Central memory CD4-positive, alpha-beta T cell (primary cell): ENCODE measurements around the gene FOXL1.

Experiments
- DNase-seq: peaks from one replicate; pipeline ENCODE4 v3.0.0; 2022

FOXL1 gene

GRCh38 chr16:86568677-86569623, 9.4 kb upstream of the FOXL1 start:
- DNase-seq = no peak

GRCh38 chr16:86569701-86570447, 8.5 kb upstream of the FOXL1 start:
- DNase-seq = no peak

- DNase-seq = no peak
These were observed 7.5 kb upstream of the FOXL1 start for GRCh38 chr16:86570558-86571529.

- no peak for DNase-seq
These were observed 6.8 kb upstream of the FOXL1 start for GRCh38 chr16:86571530-86571915.

- DNase-seq = no peak
These were observed 6.3 kb upstream of the FOXL1 start for GRCh38 chr16:86572041-86572521.

- no peak for DNase-seq
These were observed 5.7 kb upstream of the FOXL1 start for GRCh38 chr16:86572606-86573005.

GRCh38 chr16:86573215-86573614, 5.1 kb upstream of the FOXL1 start:
- DNase-seq = no peak

GRCh38 chr16:86573646-86574508, 4.5 kb upstream of the FOXL1 start:
- no peak for DNase-seq

GRCh38 chr16:86574646-86575045, 3.7 kb upstream of the FOXL1 start:
- DNase-seq = no peak

GRCh38 chr16:86575095-86575685, 3.2 kb upstream of the FOXL1 start:
- DNase-seq = no peak

- DNase-seq = peak; percentile 18
These were observed 2.4 kb upstream of the FOXL1 start for GRCh38 chr16:86575754-86576557.

- DNase-seq = no peak
These were observed 1.6 kb upstream of the FOXL1 start for GRCh38 chr16:86576591-86577313.

GRCh38 chr16:86577314-86577971, 906 bp upstream of the FOXL1 start:
- no peak for DNase-seq

GRCh38 chr16:86578611-86579267, 390 bp downstream of the FOXL1 start:
- no peak for DNase-seq

GRCh38 chr16:86579268-86580062, 1.1 kb downstream of the FOXL1 start:
- DNase-seq = no peak

GRCh38 chr16:86580063-86580790, 1.9 kb downstream of the FOXL1 start:
- no peak for DNase-seq

- DNase-seq = no peak
These were observed 2.4 kb downstream of the FOXL1 start for GRCh38 chr16:86580791-86581170.
